ENCODE data around the gene GPX2. TPM values are rescaled to one million over a fixed set of nuclear protein-coding genes. Genes with fewer than 3 reads are reported as not detected.

GPX2 gene
- total and polyA plus RNA-seq, 10 donors, result 0.26 TPM; not detected in 9

DNA sequence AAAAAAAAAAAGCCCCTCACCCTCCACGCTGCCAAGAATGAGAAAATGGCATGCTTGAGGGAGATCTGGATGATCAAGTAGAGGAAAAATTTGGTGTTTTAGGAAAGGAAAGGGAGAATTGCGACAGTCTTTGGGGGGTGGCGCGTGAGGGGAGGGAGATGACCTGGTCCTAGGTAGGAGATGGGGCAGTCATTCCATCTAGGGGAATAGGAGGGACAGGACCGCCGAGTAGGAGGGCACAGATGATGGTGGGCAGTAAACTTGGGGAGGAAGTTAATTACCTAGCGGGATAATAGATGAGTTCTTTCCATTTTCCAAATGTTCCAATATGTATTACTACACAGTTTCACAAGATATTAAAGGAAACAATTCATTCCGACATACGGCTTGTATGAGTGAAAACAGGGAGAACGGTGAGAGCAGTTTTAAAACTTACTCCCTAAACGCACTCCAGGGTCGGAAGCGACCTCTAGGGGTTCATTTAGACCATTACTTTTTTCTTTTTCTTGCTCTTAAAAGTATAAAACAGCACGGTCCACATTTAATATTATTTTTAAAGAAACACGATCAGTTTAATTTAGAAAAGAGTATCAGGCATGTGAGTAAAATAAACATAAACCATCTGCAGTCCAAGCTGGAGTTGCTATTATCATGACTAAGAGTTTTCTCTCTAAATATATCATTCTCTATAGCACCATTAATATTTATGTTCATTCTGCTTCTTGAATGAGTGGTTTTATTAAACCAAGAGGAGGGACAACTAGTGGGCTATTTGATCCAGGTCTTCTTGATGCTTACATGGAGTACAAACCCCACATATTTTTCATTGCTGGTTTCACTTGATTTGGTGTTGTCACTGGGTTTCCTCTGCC is 41.1 kb upstream of the GPX2 start:
- Histone ChIP-seq H3K9me3 (no peaks in the 10 kb centered on the region), H3K27ac (no peak overlapping the region), H3K27me3 (replicated peaks in 1 of 7) (no peaks in the 10 kb centered on the region), H3K4me3 (peak overlapping the region in 1 of 8 donors; percentile 39), H3K4me1 (peaks cover 7 to 32% (median 27%) of the 10 kb centered on the region in 6 donors), H3K36me3 (no peaks in the 10 kb centered on the region)
- no peak for DNase-seq
- TF ChIP-seq, protein P1, sequence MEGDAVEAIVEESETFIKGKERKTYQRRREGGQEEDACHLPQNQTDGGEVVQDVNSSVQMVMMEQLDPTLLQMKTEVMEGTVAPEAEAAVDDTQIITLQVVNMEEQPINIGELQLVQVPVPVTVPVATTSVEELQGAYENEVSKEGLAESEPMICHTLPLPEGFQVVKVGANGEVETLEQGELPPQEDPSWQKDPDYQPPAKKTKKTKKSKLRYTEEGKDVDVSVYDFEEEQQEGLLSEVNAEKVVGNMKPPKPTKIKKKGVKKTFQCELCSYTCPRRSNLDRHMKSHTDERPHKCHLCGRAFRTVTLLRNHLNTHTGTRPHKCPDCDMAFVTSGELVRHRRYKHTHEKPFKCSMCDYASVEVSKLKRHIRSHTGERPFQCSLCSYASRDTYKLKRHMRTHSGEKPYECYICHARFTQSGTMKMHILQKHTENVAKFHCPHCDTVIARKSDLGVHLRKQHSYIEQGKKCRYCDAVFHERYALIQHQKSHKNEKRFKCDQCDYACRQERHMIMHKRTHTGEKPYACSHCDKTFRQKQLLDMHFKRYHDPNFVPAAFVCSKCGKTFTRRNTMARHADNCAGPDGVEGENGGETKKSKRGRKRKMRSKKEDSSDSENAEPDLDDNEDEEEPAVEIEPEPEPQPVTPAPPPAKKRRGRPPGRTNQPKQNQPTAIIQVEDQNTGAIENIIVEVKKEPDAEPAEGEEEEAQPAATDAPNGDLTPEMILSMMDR (IDR thresholded peaks at IDR 0.05 in 8 of 11, conservative IDR thresholded peaks at IDR 0.05 in 3 of 11), result peak; percentile 4 to 78 (median 57)
- TF ChIP-seq POLR2AphosphoS5 (IDR thresholded peaks at IDR 0.05) (no peak), POLR2A (IDR thresholded peaks at IDR 0.05) (no peak)
- intact Hi-C loops (cut with DNase I; ENCODE audit: low total_unique reads), result loop anchor here (10.0 kb wide), 1 partner anchor 111 kb away; no protein-coding TSS in a partner anchor
- WGBS, 5 donors, result 5 to 13% (median 9%) methylated on average over 15 of the region's 15 CpGs

DNA sequence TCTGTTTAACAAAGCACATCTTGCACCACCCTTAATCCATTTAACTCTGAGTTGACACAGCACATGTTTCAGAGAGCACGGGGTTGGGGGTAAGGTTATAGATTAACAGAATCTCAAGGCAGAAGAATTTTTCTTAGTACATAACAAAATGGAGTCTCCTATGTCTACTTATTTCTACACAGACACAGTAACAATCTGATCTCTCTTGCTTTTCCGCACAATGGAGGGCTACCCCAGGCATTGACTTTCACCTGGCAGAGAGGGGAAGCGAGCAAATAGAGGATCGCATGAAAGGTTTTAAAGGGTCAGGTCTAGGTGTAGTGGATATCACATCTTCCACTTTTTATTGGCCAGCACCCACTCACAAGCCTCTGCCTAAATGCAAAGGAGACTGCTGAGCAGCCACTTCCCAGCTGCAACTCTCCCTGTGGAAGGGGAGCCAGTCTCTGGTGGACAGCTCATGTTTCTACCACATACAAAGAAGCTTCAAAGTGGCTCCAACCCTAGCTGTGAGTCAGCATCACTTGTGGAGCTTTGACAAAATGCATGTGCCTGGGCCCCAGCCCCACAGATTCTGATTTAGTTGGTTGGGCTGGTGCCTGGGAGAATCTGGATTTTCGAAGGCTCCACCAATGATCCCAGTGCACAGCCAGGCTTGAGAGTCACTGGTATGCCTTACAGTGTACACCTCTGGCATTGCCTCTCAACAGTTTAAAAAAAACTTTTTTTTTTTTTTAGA is 37.0 kb upstream of the GPX2 start:
- H3K9me3 ChIP-seq, result no peaks in the 10 kb centered on the region
- no peak overlapping the region for H3K27ac ChIP-seq
- WGBS, 5 donors, result 83 to 94% (median 86%) methylated on average over 5 of the region's 5 CpGs
- H3K4me1 ChIP-seq, result peaks cover 0 to 9% (median 7%) of the 10 kb centered on the region in 6 donors
- intact Hi-C loops (cut with DNase I; ENCODE audit: low total_unique reads), result loop anchor here (10.0 kb wide), 1 partner anchor 115 kb away; no protein-coding TSS in a partner anchor
- no peak for DNase-seq
- no peak overlapping the region for H3K4me3 ChIP-seq
- H3K36me3 ChIP-seq, result no peaks in the 10 kb centered on the region
- H3K27me3 ChIP-seq (replicated peaks in 1 of 7), result no peaks in the 10 kb centered on the region
- TF ChIP-seq POLR2AphosphoS5 (IDR thresholded peaks at IDR 0.05), result no peak

DNA sequence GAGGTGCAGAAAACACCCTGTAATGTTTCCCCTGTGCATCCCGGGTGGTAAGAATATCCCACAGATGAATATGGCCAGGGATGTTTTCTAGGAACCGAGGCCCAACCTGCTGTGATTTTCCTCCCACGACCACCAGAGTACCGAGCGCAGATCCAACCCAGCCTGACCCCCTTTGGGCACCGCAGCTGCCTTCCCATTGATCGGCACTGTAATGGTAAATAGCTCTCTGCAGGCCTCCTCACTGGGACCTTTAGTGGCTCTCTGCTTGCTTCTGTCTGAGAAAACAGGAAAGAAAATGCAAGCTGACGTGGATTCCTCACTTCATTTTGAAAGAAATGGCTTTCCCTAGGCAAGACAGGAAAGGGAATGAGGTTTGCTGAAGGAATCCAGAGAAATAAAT is 32.0 kb upstream of the GPX2 start:
- intact Hi-C loops (cut with DNase I; ENCODE audit: low total_unique reads), result no loop called here
- Histone ChIP-seq H3K9me3 (no peaks in the 10 kb centered on the region), H3K36me3 (no peaks in the 10 kb centered on the region), H3K27ac (no peak overlapping the region), H3K4me3 (no peak overlapping the region), H3K4me1 (peaks cover 0 to 24% (median 15%) of the 10 kb centered on the region in 6 donors), H3K27me3 (replicated peaks in 1 of 7) (peaks cover 0 to 28% (median 7%) of the 10 kb centered on the region in 7 donors)
- WGBS, 5 donors, result 76 to 89% (median 81%) methylated on average over 8 of the region's 8 CpGs
- DNase-seq, result no peak
- TF ChIP-seq POLR2AphosphoS5 (IDR thresholded peaks at IDR 0.05) (no peak), POLR2A (IDR thresholded peaks at IDR 0.05) (no peak)
- TF ChIP-seq, protein P1 (IDR thresholded peaks at IDR 0.05 in 8 of 11, conservative IDR thresholded peaks at IDR 0.05 in 3 of 11), result no peak

DNA sequence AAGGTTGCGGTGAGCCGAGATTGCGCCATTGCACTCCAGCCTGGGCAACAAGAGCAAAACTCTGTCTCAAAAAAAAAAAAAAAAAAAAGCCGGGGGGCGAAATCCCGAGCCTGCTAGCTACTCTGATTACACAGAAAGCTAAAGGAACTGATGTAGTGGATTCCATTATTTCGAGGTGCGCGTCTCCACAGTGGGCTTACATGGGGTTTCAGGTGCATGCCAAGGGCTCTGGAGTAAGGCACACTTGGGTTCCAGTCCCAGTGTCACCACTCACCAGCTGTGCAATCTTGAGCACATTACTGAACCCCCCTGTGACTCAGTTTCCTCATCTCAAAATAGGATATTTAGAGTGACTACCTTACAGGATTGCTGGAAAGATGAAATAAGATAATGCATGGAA is 31.3 kb upstream of the GPX2 start:
- H3K9me3 ChIP-seq, result no peaks in the 10 kb centered on the region
- no peaks in the 10 kb centered on the region for H3K36me3 ChIP-seq
- 86 to 96% (median 91%) methylated on average over 9 of the region's 9 CpGs for WGBS, 5 donors
- H3K27ac ChIP-seq, result no peak overlapping the region
- H3K4me3 ChIP-seq, result no peak overlapping the region
- TF ChIP-seq, protein P1 (IDR thresholded peaks at IDR 0.05 in 8 of 11, conservative IDR thresholded peaks at IDR 0.05 in 3 of 11), result no peak
- TF ChIP-seq POLR2A (IDR thresholded peaks at IDR 0.05), result no peak
- no peak for TF ChIP-seq POLR2AphosphoS5 (IDR thresholded peaks at IDR 0.05)
- intact Hi-C loops (cut with DNase I; ENCODE audit: low total_unique reads), result no loop called here
- no peak for DNase-seq
- H3K27me3 ChIP-seq (replicated peaks in 1 of 7), result peaks cover 0 to 28% (median 7%) of the 10 kb centered on the region in 7 donors
- H3K4me1 ChIP-seq, result peaks cover 0 to 24% (median 15%) of the 10 kb centered on the region in 6 donors
